ES-I3 (cell line): ENCODE results near the gene PTCH1.
A peak's percentile ranks its signal among the peaks of the same experiment; 100 is the strongest.

Experiments used
- H3K36me3 ChIP-seq: 2 replicates; pipeline ENCODE4 v1.6.1; 2013; ENCODE audit warnings: mild to moderate bottlenecking, low read length, control low read depth, moderate library complexity; ENCODE audit not compliant: insufficient read depth
- H3K4me1 ChIP-seq: 2 replicates; pipeline ENCODE4 v1.6.1; 2013; ENCODE audit warnings: mild to moderate bottlenecking, control low read depth, low read length; ENCODE audit not compliant: insufficient read depth
- H3K9ac ChIP-seq: 2 replicates; pipeline ENCODE4 v1.6.1; 2013; ENCODE audit warnings: low read depth, mild to moderate bottlenecking, low read length, moderate library complexity
- H3K9me3 ChIP-seq: 2 replicates; pipeline ENCODE4 v1.6.1; 2013; ENCODE audit warnings: mild to moderate bottlenecking, low read length, moderate library complexity; ENCODE audit not compliant: control insufficient read depth, insufficient read depth

PTCH1 gene

DNA sequence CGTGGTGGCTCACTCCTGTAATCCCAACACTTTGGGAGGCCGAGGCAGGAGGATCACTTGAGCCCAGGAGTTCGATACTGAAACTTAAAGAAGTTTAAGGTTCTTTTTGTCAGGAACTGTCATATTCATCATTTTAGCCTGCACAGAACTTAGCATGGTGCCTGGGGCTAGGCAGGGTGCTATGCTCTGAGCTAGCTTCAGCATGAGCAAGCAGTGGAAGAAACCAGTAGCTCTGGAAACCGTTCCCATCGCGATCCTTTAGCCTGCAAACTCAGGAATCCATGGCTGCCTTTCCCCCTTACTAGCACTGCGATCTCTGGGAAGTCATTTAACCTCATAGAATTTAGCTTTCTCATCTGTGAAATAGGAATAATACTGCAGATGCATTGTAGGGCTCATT, 80.4 kb downstream of the PTCH1 start:
- H3K9ac ChIP-seq: no peak overlapping the region
- H3K9me3 ChIP-seq: no peaks in the 10 kb centered on the region
- H3K36me3 ChIP-seq: no peaks in the 10 kb centered on the region
- H3K4me1 ChIP-seq: peaks cover 5% of the 10 kb centered on the region; the same call in 1 of the 2 replicates

DNA sequence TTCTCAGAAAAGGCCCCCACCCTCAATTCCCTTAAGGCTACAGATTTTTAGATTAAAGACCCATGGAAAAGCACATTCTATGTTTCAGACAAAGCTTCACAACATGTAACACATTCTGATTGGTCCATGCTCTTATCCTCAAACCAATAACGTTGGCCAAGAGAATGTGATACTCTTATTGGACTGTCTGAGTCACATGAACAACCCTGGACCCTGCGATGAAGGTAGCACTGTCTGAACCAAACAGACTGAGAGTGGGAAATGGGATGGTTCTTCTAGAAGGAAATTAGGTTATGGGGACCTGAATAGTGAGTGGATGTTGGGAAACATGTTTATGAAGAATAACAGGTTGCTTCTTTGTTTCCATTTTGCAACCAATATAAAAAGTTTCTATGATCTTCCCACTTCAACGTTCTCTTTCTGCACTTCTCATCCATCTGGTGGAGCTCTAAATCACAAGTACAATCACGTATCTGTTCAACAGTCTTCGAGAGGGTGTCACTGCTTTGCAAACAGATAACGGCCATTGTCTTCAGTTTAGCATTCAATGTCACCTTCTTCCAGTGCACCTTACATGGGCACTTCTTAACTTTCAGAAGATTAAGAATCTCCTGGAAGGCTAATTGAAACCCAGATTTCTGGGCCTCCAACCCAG, 81.6 kb downstream of the PTCH1 start:
- H3K4me1 ChIP-seq: peaks cover 5% of the 10 kb centered on the region; the same call in 1 of the 2 replicates
- H3K36me3 ChIP-seq: no peaks in the 10 kb centered on the region

GRCh38 chr9:95434116-95435073, 82.4 kb downstream of the PTCH1 start:
- Histone ChIP-seq H3K9me3 (no peaks in the 10 kb centered on the region), H3K9ac (peak overlapping the region; percentile 53; the same call in 1 of the 2 replicates), H3K4me1 (peaks cover 5% of the 10 kb centered on the region; the same call in 1 of the 2 replicates), H3K36me3 (no peaks in the 10 kb centered on the region)

More for the DNA sequence above, 81.6 kb downstream of the PTCH1 start:
- no peaks in the 10 kb centered on the region for H3K9me3 ChIP-seq
- no peak overlapping the region for H3K9ac ChIP-seq

DNA sequence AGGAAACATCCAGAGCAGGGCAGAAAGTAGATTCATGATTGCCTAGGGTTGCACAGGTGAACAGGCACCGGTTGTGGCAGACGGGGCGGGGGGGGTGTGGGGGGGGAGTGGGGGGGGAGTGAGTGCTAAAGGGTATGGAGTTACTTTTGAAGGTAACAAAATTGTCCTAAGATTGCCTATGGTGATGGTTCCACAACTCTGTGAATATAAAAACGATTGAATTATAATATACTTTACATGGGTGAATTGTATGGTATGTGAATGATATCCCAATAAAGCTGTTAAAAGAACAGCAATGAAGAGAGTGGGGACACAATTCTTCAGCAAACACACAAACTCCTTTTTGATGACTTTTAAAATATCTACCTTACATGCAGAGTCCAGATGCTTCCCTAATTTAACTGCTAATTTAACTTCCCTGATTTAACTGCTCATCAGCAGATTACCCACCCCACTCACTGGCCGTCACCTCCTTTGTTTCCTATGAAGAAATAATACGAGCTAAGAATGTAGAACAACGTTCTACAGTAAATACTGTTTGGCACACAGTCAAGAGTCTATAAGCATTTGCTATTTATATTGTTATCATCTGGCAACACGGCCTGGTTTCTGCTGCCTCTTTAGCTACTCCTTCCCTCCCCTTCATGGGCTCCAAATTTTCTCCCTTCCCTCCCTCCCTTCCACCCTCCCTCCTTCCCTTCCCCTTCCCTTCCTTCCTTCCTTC, 83.5 kb downstream of the PTCH1 start:
- Histone ChIP-seq H3K9ac (no peak overlapping the region), H3K36me3 (no peaks in the 10 kb centered on the region), H3K9me3 (no peaks in the 10 kb centered on the region), H3K4me1 (peaks cover 5% of the 10 kb centered on the region; the same call in 1 of the 2 replicates)

- no peaks in the 10 kb centered on the region for H3K36me3 ChIP-seq
- H3K4me1 ChIP-seq: peaks cover 5% of the 10 kb centered on the region; the same call in 1 of the 2 replicates
- H3K9me3 ChIP-seq: no peaks in the 10 kb centered on the region
- H3K9ac ChIP-seq: no peak overlapping the region
Measured at GRCh38 chr9:95431286-95431685, 85.5 kb downstream of the PTCH1 start.

GRCh38 chr9:95429948-95430620, 86.7 kb downstream of the PTCH1 start:
- Histone ChIP-seq H3K9me3 (no peaks in the 10 kb centered on the region), H3K9ac (no peak overlapping the region), H3K4me1 (peaks cover 5% of the 10 kb centered on the region; the same call in 1 of the 2 replicates), H3K36me3 (no peaks in the 10 kb centered on the region)

DNA sequence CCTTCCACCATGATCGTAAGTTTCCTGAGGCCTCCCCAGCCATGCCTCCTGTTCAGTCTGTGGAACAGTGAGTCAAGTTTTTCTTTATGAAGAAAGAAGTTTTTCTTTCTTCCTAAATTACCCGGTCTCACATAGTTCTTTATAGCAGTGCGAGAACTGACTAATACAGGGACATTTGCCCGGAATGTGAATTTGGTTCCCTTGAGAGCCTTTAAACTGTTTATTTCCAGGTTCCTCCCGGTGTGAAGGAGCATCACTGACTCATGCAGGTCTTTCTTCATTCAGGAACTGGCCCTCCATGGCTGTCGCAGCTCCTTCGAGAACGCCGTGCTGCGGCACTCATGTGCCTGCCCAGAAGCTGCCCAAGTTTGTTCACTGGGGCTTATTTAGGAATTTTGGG, 87.7 kb downstream of the PTCH1 start:
- Histone ChIP-seq H3K9me3 (no peaks in the 10 kb centered on the region; the same call in 1 of the 2 replicates), H3K36me3 (no peaks in the 10 kb centered on the region), H3K4me1 (no peaks in the 10 kb centered on the region), H3K9ac (no peak overlapping the region)

- Histone ChIP-seq H3K9me3 (peaks cover 15% of the 10 kb centered on the region), H3K36me3 (peaks cover 3% of the 10 kb centered on the region; the same call in 1 of the 2 replicates), H3K4me1 (no peaks in the 10 kb centered on the region), H3K9ac (peak overlapping the region; percentile 71)
Measured at GRCh38 chr9:95425910-95426551, 90.7 kb downstream of the PTCH1 start.

- Histone ChIP-seq H3K4me1 (no peaks in the 10 kb centered on the region), H3K9me3 (peaks cover 15% of the 10 kb centered on the region)
Measured at GRCh38 chr9:95422650-95423049, 94.1 kb downstream of the PTCH1 start.

GRCh38 chr9:95420518-95420917, 96.3 kb downstream of the PTCH1 start:
- Histone ChIP-seq H3K36me3 (peaks cover 3% of the 10 kb centered on the region; the same call in 1 of the 2 replicates), H3K9ac (no peak overlapping the region), H3K4me1 (no peaks in the 10 kb centered on the region), H3K9me3 (peaks cover 15% of the 10 kb centered on the region)

More at GRCh38 chr9:95422650-95423049, 94.1 kb downstream of the PTCH1 start:
- H3K36me3 ChIP-seq: peaks cover 3% of the 10 kb centered on the region; the same call in 1 of the 2 replicates
- no peak overlapping the region for H3K9ac ChIP-seq

DNA sequence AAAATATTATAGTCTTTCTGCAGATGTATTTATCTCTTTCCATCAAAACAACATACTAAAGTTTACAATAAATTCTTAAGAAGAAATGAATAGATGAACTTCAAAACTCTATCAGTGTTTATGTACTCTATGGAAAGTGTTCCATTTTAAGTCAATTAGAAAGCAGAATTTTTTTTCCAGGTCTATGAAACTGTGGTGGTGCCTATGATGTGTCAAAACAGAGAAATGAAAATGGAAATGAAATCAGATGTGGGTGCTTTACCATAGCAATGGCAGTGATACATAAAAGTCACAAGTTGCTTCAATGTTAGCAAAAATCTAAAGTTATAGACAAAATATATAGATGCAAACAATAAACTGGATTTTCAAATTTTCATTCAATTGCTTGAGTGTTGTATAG, 97.3 kb downstream of the PTCH1 start:
- no peaks in the 10 kb centered on the region for H3K4me1 ChIP-seq
- H3K36me3 ChIP-seq: peaks cover 3% of the 10 kb centered on the region; the same call in 1 of the 2 replicates
- H3K9ac ChIP-seq: no peak overlapping the region
- peaks cover 15% of the 10 kb centered on the region for H3K9me3 ChIP-seq

DNA sequence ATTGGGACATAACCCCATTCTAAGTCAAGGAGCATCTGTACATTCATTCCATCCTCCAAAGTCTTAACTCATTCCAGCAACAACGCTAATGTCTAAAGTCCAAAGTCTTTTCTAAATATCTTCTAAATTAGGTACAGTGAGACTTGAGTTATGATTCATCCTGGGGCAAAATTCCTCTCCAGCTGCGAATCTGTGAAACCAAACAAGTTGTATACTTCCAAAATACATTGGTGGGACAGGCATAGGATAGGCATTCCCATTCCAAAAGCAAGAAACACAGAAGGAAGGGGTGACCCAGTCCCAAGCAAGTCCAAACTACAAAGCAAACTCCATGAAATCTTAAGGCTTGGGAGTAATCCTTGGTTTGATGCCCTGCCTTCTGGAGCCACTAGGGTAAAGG, 101.6 kb downstream of the PTCH1 start:
- Histone ChIP-seq H3K36me3 (no peaks in the 10 kb centered on the region), H3K4me1 (peaks cover 12% of the 10 kb centered on the region), H3K9ac (no peak overlapping the region), H3K9me3 (no peaks in the 10 kb centered on the region)

- Histone ChIP-seq H3K36me3 (no peaks in the 10 kb centered on the region), H3K9me3 (no peaks in the 10 kb centered on the region), H3K4me1 (peaks cover 16% of the 10 kb centered on the region), H3K9ac (no peak overlapping the region)
Measured at GRCh38 chr9:95413793-95414192, 103.0 kb downstream of the PTCH1 start.
